OCI-LY1 (cell line): ENCODE data around the gene GNG11.

Experiments used
- CTCF ChIP-seq: fragments of 200-600 bp; sonication (generic), shearing (Covaris generic); IDR thresholded peaks from 2 replicates; pipeline ENCODE4 v1.5.1; 2017; ENCODE audit warnings: mild to moderate bottlenecking, antibody characterized with exemption, low read length, moderate library complexity, mixed read lengths
- EZH2 ChIP-seq: fragments of 200-600 bp; sonication (generic), shearing (Covaris generic); IDR thresholded peaks from 2 replicates; pipeline ENCODE4 v1.8.0; 2017; ENCODE audit warnings: borderline replicate concordance, mixed run types, mild to moderate bottlenecking, antibody characterized with exemption, low read length, moderate library complexity, mixed read lengths

- no peak; the same call in 1 of the 2 replicates for TF ChIP-seq CTCF
- no peak for TF ChIP-seq EZH2
These were observed at the start of gene GNG11 for GRCh38 chr7:93921607-93922566.
